Jurkat, Clone E6-1 (cell line): Measurements from ENCODE around the gene CGGBP1.
"Not testable (repeated sequence)": the region's sequence is repeated elsewhere in the genome, so short reads cannot be mapped to it uniquely, and the experiment has no call there.

ENCODE experiments used
- DNase-seq: peaks from one replicate; pipeline ENCODE4 v3.0.0-alpha.2; 2011; ENCODE audit warnings: low read depth, low spot score
- H3K4me3 ChIP-seq: 2 replicates; pipeline ENCODE4 v1.5.1; 2011; ENCODE audit warnings: mild to moderate bottlenecking, low read length, control low read depth, moderate library complexity

CGGBP1 gene

DNA sequence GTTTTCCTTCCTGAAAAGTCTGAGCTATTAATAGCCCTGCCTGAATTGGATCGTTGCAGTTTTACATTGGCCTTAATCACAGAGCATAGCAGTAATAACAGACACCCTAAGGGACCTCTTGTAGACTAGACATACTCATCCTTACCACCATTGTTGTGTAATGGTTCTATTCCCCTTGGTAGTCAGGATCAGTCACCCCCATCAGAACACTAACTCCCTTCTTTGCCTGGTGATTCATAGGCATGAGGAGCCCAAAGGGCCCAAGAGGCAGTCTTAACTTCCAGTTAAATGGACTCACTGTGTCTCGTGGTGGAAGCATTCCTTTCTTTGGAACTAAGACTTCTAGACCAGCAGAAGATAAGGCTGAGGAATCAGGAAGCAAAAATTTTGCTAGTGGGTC lies 20.2 kb downstream of the CGGBP1 start:
- no peak for DNase-seq
- no peak overlapping the region for H3K4me3 ChIP-seq

DNA sequence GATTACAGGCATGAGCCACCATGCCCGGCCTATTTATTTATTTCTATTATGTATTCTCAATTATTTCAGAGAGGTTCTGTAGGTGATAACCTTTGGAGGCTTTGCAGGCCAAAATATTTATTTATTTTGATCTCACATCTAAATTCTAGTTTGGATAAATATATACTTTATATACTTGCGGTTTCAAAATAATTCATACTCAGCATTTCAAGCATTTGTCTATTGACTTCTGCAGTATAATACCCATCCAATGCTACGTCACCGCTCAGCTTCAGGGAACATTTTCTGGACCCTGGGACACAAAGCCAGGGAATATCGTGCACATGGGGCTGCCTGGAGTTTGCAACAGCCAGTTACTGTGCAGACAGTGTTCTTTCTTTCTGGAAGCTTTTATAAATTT lies 22.6 kb downstream of the CGGBP1 start:
- DNase-seq = no peak
- H3K4me3 ChIP-seq = no peak overlapping the region

DNA sequence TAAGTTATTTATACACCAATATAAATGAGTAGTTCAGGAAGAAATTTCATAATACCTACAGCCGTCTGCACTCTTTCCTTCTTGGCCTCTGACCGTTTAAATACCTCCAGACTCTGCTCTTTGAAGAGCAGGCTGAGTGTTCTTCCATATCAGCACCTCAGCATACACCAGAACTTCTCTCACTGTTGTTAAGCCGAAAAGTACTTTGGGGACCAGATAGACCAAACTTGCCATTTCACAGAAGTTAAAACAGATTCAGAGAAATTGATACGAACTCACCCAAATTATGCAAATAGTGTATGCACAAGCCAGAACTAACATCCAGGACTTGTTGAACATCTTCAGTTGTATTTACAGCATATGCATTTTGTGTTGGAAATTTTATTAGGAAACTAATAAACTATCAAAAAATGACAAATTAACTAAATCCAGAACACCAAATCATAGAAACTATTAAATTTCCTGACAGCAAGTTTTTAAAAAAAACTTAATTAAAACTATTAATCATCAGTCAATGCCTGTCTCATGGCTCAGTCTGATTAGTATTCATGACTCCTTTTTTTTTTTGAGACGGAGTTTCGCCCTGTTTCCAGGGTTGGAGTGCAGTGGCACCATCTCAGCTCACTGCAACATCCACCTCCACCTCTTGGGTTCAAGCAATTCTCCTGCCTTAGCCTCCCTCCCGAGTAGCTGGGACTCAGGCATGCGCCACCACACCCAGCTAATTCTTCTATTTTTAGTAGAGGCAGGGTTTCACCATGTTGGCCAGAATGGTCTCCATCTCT lies 24.1 kb downstream of the CGGBP1 start:
- DNase-seq = no peak
- no peak overlapping the region for H3K4me3 ChIP-seq

DNA sequence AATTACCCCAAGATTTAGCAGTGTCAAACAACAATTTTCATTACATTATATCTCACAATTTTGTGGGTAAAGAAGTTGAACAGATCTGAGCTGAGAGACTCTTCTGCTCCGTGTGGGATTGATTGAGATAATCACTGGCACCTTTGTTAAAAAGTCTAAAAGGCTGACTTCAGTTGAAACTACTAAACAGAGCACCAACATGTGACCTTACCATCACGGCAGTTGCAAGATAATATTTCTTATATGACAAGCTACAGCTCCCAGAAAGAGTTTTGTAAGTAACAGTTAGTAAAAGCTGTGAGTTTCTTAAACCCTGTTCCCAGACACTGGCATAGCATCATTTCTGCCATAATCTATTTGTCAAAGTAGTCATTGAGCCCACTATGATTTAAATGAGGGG lies 25.0 kb downstream of the CGGBP1 start:
- no peak overlapping the region for H3K4me3 ChIP-seq
- no peak for DNase-seq

DNA sequence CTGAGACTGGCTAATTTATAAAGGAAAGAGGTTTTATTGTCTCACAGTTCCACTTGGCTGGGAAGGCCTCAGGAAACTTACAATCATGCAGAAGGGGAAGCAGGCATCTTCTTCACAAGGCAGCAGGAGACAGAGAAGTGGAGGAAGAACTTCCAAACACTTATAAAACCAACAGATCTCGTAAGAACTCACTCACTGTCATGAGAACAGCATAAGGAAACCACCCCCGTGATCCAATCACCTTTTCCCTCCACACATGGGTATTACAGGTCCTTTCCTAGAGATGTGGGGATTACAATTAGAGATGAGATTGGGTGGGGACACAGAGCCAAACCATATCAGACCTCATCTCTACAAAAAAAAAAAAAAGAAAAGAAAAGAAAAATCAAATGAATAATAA lies 25.7 kb downstream of the CGGBP1 start:
- H3K4me3 ChIP-seq = no peak overlapping the region
- no peak for DNase-seq

DNA sequence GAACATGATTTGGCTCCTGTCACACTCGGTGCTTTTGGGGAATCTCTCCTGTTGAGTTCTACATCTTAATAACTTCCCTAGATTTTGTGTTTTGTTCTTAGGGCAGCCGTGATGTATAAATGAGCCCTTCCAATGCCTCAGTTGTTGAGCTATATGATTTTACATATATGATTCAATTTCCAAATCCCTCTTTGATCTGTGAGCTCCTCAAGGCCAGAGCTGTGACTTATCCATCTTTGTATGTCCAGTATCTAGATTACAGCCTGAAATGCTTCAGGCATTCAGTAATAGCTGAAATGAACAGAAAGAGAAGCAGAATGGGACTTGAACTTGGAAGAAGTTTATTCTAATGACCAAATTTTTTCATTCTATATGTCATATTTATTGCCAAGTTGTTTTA lies 26.6 kb downstream of the CGGBP1 start:
- no peak for DNase-seq
- H3K4me3 ChIP-seq = peak overlapping the region; percentile 53

DNA sequence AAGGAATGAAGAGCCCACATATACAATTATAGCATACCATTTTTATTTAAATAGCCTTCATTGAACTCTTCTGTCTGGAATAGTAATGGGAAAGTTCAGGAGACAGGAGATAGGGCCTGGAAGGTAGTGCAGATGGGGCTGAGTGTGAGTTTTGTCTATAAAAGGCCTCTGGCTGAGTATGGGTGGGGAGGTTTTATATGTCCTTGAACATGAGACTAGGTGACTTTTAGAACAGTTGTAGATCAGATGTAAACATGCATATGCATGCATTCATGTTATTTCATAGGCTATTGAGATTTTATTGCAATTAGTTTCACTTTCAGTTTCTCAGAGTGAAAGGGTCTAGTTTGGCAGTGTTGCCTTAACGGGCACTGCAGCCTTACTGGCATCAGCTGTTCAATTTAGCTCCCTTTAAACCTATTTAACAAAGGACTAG lies 27.1 kb downstream of the CGGBP1 start:
- DNase-seq = peak; percentile 58
- peak overlapping the region; percentile 53 for H3K4me3 ChIP-seq

DNA sequence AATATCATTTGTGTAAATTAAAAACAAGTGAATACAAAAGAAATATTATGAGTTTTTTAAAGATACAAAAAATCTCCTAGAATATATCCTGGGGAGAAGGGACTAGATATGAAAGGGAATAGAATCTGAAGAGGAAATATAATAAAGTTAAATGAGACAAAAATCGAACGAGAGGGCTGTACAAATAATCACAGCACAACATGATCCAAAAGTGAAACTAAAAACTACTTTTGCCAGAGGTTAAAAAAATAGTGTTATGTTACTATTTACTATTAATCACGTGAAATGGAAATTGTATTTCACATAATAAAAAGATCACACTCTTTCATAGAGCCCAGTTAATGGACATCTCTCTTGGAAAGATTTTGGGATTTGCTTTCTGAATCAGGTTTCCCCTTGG lies 28.6 kb downstream of the CGGBP1 start:
- no peak overlapping the region for H3K4me3 ChIP-seq
- DNase-seq = no peak

DNA sequence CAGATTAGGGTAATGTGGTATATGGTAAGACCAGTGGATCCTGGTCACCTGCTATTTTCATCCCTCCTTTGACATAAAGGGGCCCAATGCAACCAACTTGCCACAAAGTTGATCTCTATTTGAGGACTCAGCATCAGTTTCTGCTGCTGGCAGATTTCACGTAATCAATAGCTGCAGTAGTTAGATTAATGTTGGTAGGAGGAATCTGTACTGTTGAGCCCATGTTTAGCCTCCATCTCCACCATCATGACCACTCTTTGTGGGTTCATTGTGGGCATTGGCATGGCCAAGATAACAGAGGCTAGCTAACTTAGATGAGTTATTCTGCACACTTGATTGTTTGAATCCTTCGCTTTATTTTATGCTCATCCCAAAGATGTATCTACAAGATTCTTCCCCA lies 29.9 kb downstream of the CGGBP1 start:
- no peak for DNase-seq
- no peak overlapping the region for H3K4me3 ChIP-seq

DNA sequence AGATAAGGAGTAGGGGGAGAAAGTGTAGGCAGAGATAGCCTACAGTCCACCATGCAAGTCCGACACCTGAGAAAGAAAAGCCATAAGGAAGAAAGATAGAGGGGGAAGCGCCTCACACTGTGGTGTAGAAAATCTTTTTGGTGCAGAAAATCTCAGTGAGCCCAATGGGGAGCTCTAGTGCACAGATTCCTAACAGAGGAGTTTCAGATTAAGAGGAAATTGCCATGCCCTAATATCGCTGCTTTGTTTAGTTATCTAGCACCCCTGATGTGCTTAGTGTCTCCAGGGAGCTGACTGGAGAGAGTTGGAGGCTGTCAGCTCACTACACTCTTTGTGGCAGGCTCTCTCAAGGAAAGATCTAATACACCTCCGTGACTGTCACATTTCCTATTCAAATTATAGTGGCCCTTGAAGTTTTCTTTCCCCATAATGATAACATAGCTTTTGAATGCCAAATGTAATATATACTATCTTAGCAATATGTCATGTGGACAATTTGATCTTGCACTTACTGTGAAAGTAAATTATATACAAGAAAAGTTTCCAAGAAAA lies 33.7 kb downstream of the CGGBP1 start:
- DNase-seq = no peak
- H3K4me3 ChIP-seq = no peak overlapping the region

DNA sequence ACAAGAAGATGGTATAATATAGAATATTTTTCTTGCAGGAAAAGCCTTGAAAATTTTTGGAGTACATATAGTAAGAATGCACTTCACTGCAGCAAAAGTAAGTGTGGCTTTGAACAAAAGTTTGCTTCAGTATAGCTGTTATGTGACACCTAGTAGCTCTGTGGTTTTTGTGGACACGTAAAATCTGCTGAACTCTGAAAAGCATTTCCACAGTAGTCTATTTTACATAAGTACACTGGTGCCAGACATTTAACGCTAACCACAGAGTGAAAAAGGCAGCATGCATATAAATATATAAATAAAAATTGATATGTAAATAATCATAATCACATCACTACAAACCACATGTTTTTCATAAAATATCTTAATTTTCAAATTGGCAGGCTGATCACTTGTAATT lies 39.8 kb downstream of the CGGBP1 start:
- peak; percentile 77 for DNase-seq
- no peak overlapping the region for H3K4me3 ChIP-seq

DNA sequence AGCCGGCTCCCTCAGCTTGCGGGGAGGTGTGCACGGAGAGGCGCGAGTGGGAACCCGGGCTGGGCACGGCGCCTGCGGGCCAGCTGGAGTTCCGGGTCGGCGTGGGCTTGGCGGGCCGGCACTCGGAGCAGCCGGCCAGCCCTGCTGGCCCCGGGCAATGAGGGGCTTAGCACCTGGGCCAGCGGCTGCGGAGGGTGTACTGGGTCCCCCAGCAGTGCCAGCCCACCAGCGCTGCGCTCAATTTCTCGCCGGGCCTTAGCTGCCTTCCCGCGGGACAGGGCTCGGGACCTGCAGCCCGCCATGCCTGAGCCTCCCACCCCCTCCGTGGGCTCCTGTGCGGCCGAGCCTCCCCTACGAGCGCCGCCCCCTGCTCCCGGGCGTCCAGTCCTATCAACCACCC lies 43.1 kb downstream of the CGGBP1 start:
- not testable (repeated sequence) for H3K4me3 ChIP-seq, DNase-seq

DNA sequence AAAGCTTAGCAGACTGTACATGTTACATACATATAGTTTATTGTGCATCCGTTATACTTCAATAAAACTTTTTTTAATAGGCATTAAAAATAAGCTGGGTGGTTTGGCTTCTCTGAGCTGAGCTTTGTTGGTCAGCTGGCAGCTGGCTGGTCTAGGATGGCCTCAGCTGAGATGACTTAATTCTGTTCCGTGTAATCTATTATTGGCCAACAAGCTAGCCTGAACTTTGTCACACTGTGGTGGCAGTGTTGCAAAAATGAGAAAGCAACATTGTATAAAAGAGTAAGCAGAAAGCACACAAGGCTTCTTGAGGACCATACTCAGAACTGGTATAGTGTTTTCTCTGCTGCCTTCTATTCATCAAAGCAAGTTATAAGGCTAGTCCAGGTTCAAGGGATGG lies 45.2 kb downstream of the CGGBP1 start:
- H3K4me3 ChIP-seq = no peak overlapping the region
- no peak for DNase-seq

DNA sequence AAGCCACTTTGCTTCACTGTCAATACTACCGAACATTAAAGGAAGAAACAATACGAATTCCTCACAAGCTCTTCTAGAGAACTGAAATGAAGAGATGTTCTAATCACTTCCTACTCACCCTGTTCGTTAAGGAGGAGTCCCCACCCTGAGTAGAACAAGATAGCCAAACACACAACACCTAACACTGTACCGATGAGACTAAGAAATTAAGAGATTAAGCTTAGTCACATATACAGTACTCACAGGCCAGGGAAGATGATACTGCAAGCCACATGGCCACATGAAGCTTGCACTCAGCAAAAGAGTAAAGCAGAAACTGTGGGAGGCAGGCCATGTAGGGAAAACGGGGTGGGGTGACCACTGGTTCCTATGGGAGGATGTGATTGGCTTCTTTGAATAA lies 48.0 kb downstream of the CGGBP1 start:
- no peak for DNase-seq
- no peak overlapping the region for H3K4me3 ChIP-seq

DNA sequence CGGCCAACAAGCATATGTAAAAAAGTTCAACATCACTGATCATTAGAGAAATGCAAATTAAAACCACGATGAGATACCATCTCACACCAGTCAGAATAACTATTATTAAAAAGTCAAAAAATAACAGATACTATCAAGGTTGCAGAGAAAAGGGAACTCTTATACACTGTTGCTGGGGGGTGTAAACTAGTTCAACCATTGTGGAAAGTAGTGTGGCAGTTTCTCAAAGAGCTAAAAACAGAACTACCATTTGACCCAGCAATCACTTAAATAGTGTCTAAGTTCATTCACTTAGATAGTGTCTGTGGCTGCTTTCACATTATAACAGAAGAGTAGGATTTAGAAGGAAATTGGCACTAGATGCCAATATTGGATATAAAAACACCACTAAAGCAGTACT lies 49.7 kb downstream of the CGGBP1 start:
- H3K4me3 ChIP-seq = no peak overlapping the region
- DNase-seq = no peak

DNA sequence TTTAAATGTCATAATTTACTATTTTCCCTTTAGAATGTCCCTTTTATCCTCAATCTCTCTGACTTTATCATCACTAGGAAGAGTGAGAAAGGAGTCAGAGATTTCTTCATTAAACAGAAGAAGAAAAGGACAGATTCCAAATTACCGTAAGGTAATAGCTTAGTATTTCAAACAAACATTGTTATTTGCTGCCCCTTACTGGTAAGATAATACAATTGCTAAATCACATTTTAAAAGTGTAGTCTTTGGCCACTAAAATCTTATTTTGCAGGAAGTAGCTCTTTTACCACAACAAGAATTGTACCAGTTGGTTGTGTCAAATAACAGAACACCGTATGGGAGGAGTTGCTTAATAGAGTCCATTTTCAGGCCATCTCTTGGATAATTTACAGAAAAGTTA lies 53.7 kb downstream of the CGGBP1 start:
- no peak overlapping the region for H3K4me3 ChIP-seq
- peak; percentile 39 for DNase-seq

DNA sequence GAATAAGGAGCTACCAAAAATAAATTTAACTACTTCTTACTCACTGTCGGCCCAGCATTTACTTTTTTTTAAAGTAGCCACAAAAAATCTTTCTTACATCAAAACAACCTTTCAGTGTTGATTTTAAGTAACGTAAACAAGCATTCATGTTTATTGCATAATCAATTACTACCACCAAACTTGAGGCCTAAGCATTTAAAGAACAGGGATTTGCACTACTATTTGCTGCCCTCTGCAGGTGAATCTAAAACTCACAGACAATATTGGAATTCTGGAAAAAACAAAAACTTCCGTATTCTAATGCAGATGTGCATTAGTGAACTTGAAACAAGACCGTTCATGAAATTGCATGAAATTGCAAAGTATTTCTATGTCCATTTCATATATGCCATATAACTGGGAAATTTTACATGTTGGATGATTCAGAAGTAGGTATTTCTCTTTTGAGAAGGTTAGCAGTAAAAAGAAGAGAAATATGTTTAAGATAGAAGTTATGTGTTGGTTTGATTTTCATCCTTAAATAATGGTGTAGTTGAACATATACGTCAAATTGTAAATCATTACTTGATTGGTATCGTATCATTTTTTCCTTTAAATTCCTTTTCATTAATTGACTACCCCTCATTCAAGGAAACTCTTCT lies 55.6 kb downstream of the CGGBP1 start:
- no peak overlapping the region for H3K4me3 ChIP-seq
- DNase-seq = peak; percentile 32

DNA sequence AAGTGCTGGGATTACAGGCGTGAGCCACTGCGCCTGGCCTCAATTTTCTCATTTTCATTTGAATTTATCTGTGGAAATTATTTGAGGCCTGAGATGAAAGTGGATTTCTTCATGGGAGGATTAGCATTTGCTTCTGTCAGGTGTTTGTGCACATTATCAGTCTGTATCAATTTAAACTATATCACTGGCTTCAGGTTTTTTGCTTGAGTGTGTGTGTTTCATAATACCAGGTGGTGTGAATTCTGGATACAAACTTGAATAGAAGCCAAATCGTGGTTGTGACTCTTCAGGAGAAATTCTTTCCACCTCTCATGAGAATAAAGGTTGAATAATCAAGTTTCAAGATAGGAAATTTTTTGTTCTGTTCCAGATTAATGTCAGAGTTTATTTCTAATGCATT lies 56.4 kb downstream of the CGGBP1 start:
- no peak for DNase-seq
- H3K4me3 ChIP-seq = no peak overlapping the region
